ENCODE data around the gene PRADC1.

DNA sequence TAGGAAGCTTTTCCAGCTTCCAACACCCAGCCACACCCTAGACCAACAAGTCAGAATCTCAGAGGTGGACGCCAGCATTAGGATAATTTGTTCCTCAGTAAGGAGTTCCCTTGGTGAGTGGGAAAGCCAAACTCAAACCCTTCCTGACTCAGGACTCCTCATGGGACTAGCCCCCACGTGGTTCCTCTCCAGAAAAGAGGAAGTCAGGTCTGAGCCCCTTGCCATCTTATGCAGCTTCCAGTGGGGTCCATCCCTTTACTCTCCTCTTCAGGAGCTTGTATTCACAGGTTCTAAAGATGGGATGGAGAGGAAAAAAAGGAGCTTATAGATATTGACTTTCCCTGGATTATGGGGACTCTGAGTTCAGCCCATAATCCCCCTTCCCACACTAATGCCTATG is 45.5 kb downstream of the PRADC1 start:
- TF ChIP-seq CTCF (IDR thresholded peaks at IDR 0.05; ENCODE audit: low read depth, low read length, missing input control) = no peak
- no peak for TF ChIP-seq JUND (IDR thresholded peaks at IDR 0.05)
- TF ChIP-seq, protein P1, sequence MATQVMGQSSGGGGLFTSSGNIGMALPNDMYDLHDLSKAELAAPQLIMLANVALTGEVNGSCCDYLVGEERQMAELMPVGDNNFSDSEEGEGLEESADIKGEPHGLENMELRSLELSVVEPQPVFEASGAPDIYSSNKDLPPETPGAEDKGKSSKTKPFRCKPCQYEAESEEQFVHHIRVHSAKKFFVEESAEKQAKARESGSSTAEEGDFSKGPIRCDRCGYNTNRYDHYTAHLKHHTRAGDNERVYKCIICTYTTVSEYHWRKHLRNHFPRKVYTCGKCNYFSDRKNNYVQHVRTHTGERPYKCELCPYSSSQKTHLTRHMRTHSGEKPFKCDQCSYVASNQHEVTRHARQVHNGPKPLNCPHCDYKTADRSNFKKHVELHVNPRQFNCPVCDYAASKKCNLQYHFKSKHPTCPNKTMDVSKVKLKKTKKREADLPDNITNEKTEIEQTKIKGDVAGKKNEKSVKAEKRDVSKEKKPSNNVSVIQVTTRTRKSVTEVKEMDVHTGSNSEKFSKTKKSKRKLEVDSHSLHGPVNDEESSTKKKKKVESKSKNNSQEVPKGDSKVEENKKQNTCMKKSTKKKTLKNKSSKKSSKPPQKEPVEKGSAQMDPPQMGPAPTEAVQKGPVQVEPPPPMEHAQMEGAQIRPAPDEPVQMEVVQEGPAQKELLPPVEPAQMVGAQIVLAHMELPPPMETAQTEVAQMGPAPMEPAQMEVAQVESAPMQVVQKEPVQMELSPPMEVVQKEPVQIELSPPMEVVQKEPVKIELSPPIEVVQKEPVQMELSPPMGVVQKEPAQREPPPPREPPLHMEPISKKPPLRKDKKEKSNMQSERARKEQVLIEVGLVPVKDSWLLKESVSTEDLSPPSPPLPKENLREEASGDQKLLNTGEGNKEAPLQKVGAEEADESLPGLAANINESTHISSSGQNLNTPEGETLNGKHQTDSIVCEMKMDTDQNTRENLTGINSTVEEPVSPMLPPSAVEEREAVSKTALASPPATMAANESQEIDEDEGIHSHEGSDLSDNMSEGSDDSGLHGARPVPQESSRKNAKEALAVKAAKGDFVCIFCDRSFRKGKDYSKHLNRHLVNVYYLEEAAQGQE (IDR thresholded peaks at IDR 0.05) = no peak
- no peak for TF ChIP-seq HNF4G (IDR thresholded peaks at IDR 0.05)
- TF ChIP-seq, protein P2, sequence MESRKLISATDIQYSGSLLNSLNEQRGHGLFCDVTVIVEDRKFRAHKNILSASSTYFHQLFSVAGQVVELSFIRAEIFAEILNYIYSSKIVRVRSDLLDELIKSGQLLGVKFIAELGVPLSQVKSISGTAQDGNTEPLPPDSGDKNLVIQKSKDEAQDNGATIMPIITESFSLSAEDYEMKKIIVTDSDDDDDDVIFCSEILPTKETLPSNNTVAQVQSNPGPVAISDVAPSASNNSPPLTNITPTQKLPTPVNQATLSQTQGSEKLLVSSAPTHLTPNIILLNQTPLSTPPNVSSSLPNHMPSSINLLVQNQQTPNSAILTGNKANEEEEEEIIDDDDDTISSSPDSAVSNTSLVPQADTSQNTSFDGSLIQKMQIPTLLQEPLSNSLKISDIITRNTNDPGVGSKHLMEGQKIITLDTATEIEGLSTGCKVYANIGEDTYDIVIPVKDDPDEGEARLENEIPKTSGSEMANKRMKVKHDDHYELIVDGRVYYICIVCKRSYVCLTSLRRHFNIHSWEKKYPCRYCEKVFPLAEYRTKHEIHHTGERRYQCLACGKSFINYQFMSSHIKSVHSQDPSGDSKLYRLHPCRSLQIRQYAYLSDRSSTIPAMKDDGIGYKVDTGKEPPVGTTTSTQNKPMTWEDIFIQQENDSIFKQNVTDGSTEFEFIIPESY (IDR thresholded peaks at IDR 0.05) = no peak
- no peak for TF ChIP-seq RXRA (IDR thresholded peaks at IDR 0.05)
- TF ChIP-seq EGR1 (IDR thresholded peaks at IDR 0.05; ENCODE audit: low read depth in 2 of 2) = no peak
- no peak for TF ChIP-seq TAF1 (conservative IDR thresholded peaks at IDR 0.05)
- TF ChIP-seq GABPA (IDR thresholded peaks at IDR 0.05 in 1 of 2, conservative IDR thresholded peaks at IDR 0.05 in 1 of 2) = no peak
- no peak for TF ChIP-seq MAX (IDR thresholded peaks at IDR 0.05)
- TF ChIP-seq YY1 (IDR thresholded peaks at IDR 0.05) = no peak
- no peak for TF ChIP-seq SP1 (IDR thresholded peaks at IDR 0.05)

Measured in liver (tissue), 3 donors.